Measurements from ENCODE around the gene PDZRN3.

PDZRN3 gene

GRCh38 chr3:73664389-73664788, 39.6 kb upstream of the PDZRN3 start:
- H3K9me3 ChIP-seq, result no peaks in the 10 kb centered on the region
- H3K27me3 ChIP-seq, result no peaks in the 10 kb centered on the region
- no peak for DNase-seq
- no peaks in the 10 kb centered on the region for H3K36me3 ChIP-seq
- H3K4me3 ChIP-seq (ENCODE audit: low read depth, low read length), result no peak overlapping the region
- TF ChIP-seq, protein P1, sequence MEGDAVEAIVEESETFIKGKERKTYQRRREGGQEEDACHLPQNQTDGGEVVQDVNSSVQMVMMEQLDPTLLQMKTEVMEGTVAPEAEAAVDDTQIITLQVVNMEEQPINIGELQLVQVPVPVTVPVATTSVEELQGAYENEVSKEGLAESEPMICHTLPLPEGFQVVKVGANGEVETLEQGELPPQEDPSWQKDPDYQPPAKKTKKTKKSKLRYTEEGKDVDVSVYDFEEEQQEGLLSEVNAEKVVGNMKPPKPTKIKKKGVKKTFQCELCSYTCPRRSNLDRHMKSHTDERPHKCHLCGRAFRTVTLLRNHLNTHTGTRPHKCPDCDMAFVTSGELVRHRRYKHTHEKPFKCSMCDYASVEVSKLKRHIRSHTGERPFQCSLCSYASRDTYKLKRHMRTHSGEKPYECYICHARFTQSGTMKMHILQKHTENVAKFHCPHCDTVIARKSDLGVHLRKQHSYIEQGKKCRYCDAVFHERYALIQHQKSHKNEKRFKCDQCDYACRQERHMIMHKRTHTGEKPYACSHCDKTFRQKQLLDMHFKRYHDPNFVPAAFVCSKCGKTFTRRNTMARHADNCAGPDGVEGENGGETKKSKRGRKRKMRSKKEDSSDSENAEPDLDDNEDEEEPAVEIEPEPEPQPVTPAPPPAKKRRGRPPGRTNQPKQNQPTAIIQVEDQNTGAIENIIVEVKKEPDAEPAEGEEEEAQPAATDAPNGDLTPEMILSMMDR (IDR thresholded peaks at IDR 0.05; ENCODE audit: low read depth, low read length), result no peak
- no peaks in the 10 kb centered on the region for H3K4me1 ChIP-seq

GRCh38 chr3:73663495-73663894, 38.8 kb upstream of the PDZRN3 start:
- TF ChIP-seq, protein P1 (IDR thresholded peaks at IDR 0.05; ENCODE audit: low read depth, low read length), result no peak
- no peaks in the 10 kb centered on the region for H3K9me3 ChIP-seq
- no peaks in the 10 kb centered on the region for H3K27me3 ChIP-seq
- no peaks in the 10 kb centered on the region for H3K36me3 ChIP-seq
- H3K4me3 ChIP-seq (ENCODE audit: low read depth, low read length), result no peak overlapping the region
- H3K4me1 ChIP-seq, result no peaks in the 10 kb centered on the region
- DNase-seq, result no peak

GRCh38 chr3:73661265-73661664, 36.5 kb upstream of the PDZRN3 start:
- Histone ChIP-seq H3K4me1 (no peaks in the 10 kb centered on the region), H3K4me3 (ENCODE audit: low read depth, low read length) (no peak overlapping the region), H3K36me3 (no peaks in the 10 kb centered on the region), H3K27me3 (no peaks in the 10 kb centered on the region), H3K9me3 (no peaks in the 10 kb centered on the region)
- TF ChIP-seq, protein P1 (IDR thresholded peaks at IDR 0.05; ENCODE audit: low read depth, low read length), result no peak
- DNase-seq, result no peak

GRCh38 chr3:73658227-73658626, 33.5 kb upstream of the PDZRN3 start:
- Histone ChIP-seq H3K27me3 (no peaks in the 10 kb centered on the region), H3K4me3 (ENCODE audit: low read depth, low read length) (no peak overlapping the region), H3K4me1 (no peaks in the 10 kb centered on the region), H3K36me3 (no peaks in the 10 kb centered on the region), H3K9me3 (no peaks in the 10 kb centered on the region)
- no peak for DNase-seq
- TF ChIP-seq, protein P1 (IDR thresholded peaks at IDR 0.05; ENCODE audit: low read depth, low read length), result no peak

GRCh38 chr3:73657186-73657585, 32.4 kb upstream of the PDZRN3 start:
- TF ChIP-seq, protein P1 (IDR thresholded peaks at IDR 0.05; ENCODE audit: low read depth, low read length), result no peak
- no peaks in the 10 kb centered on the region for H3K9me3 ChIP-seq
- no peaks in the 10 kb centered on the region for H3K36me3 ChIP-seq
- no peaks in the 10 kb centered on the region for H3K4me1 ChIP-seq
- DNase-seq, result no peak
- H3K4me3 ChIP-seq (ENCODE audit: low read depth, low read length), result no peak overlapping the region
- H3K27me3 ChIP-seq, result no peaks in the 10 kb centered on the region

- DNase-seq, result no peak
- TF ChIP-seq, protein P1 (IDR thresholded peaks at IDR 0.05; ENCODE audit: low read depth, low read length), result no peak
- Histone ChIP-seq H3K4me1 (no peaks in the 10 kb centered on the region), H3K27me3 (no peaks in the 10 kb centered on the region), H3K4me3 (ENCODE audit: low read depth, low read length) (no peak overlapping the region), H3K9me3 (no peaks in the 10 kb centered on the region), H3K36me3 (no peaks in the 10 kb centered on the region)
These were observed 31.6 kb upstream of the PDZRN3 start for GRCh38 chr3:73656241-73656890.

All from BE2C (cell line).